DMS114 treated with DMSO at 0.1 percent for 48 hours (cell line): ENCODE data around the gene TRIM62.

Source experiments
- DNase-seq: peaks from one replicate; lab custom pipeline; 2025; ENCODE audit not compliant: unreplicated experiment; lab: John Stamatoyannopoulos, UW

TRIM62 gene

DNA sequence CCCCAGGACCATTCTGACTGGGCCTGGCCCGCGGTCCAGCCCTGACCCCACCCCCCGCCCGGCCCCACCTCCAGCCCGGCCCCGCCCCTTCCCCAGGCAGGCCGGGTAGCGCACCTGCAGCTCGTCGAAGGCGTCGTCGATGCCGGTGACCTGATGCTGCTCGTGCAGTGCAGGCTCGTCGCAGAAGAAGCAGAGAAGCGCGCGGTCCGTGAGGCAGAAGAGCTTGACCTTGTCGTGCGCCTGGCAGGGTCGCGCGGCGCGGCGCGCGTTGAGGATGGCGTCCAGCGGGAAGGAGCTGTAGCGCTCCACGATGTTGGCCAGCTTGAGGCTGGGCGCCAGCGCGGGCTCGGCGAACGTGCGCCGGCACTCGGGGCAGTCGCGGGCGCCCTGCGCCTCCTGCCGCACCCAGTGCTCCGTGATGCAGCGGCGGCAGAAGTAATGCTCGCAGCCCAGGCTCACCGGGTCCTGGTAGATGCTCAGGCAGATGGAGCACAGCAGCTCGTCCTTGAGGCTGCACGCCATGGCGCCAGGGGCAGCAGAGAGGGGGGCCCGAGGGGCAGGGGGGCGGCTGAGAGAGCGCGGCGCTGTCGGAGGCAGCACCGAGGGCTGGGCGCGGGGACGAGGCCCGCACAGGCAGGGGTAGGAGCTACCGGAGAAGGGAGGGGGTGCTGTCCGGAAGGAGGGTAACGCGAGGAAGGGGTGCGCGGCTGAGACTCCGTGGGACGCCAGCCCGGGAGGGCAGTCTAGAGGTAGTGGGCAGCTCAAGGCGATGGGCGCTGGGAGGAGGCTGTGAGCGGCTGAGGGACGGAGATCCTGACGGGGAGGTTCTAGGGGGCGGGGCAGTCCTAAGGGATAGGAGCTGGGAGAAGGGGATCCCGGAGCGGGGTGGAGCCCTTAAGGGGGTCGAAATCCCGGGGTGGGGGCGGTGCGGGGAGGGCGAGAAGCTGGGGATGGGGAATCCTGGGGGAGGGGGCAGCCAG is 642 bp downstream of the TRIM62 start:
- peak; percentile 53 for DNase-seq

- peak; percentile 67 for DNase-seq
Observed at GRCh38 chr1:33180226-33180910, 1.5 kb downstream of the TRIM62 start.

GRCh38 chr1:33178836-33179439 is 2.9 kb downstream of the TRIM62 start:
- no peak for DNase-seq

DNA sequence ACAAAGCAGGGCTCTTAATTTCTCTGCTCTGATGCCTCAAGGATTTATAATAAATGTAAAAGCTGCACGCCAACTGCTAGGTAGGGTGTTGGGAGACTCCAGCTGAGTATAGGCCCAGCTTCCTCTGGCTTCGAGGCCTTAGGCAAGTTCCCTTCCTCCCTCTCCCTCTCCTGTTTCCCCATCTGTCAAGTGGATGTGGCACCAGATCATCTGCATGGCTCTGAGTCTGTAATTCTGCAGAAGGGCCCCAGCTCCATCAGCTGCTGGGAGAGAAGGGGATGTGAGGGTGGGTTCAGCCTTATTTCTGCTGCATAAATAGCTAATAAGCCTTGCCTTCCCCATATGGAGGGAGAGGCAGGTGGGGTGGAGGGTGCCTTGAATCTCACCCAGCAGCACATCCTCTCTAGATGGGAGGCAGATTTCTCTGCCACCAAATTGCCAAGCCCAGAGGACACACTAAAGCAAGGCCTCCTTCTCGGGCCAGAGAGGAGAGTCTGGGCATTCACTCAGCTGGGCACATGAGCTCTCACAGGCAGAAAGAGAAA is 3.8 kb downstream of the TRIM62 start:
- no peak for DNase-seq

DNA sequence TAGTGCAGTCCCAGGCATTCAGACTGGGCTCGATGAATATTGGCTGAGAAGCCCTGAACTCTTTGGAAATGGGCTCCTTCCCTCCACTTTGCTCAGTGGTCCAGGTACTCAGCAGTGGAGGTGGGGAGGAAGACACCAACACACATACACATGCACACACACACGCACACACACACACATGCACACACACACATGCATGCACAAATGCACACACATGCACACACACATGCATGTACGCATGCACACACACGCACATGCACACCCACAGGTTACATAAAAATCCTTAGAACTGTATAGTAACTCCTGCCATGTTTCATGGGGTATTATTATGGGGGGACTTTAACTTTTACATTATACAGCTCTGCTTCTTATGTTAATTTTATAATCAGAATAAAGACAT is 5.0 kb downstream of the TRIM62 start:
- no peak for DNase-seq

- DNase-seq = no peak
Observed at GRCh38 chr1:33176362-33176850, 5.4 kb downstream of the TRIM62 start.

GRCh38 chr1:33175865-33176264 is 6.0 kb downstream of the TRIM62 start:
- no peak for DNase-seq

GRCh38 chr1:33173091-33173490 is 8.8 kb downstream of the TRIM62 start:
- no peak for DNase-seq

- DNase-seq = no peak
Observed at GRCh38 chr1:33171977-33172813, 9.6 kb downstream of the TRIM62 start.

DNA sequence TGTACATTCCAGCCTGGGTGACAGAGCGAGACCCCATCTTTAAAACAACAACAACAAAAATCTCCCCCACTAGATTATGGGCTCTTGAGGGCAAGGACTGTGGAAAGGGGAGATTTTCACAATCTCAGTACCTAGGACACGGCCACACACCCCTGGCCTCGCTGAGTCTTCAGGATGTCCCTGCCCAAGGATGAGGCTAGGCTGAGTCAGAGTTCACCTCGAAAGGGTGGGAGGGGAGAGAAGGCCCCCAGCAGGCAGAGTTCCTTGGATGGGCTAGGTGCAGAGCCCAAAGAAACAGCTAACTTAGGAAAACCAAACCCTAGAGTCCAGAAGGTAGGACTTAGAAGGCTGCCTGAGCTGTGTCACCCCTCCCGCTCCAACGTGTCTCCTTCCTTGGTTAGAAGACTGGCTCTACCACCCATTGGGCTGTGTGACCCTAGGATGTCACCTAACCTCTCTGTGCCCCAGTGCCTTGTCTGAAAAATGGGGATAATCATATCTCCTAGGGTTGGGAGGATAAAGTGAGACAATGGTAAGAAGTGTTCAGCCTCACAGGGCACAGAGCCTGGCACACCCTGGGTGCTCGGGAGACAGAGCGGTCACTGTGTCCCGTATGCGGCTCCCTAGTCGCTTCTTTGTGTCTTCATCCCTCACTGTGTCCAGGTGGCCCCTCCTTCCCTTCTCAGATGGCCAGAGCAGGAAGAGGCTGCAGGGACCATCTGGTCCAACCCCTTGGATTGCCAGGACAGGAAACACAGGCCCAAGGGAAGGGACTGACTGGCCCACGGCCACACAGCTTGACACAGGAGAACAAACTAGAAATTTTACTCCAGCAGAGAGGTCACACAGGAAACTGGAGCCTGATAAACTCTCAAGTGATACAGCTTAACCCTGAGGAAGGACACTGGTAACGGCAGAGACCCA is 11.2 kb downstream of the TRIM62 start:
- DNase-seq = no peak

DNA sequence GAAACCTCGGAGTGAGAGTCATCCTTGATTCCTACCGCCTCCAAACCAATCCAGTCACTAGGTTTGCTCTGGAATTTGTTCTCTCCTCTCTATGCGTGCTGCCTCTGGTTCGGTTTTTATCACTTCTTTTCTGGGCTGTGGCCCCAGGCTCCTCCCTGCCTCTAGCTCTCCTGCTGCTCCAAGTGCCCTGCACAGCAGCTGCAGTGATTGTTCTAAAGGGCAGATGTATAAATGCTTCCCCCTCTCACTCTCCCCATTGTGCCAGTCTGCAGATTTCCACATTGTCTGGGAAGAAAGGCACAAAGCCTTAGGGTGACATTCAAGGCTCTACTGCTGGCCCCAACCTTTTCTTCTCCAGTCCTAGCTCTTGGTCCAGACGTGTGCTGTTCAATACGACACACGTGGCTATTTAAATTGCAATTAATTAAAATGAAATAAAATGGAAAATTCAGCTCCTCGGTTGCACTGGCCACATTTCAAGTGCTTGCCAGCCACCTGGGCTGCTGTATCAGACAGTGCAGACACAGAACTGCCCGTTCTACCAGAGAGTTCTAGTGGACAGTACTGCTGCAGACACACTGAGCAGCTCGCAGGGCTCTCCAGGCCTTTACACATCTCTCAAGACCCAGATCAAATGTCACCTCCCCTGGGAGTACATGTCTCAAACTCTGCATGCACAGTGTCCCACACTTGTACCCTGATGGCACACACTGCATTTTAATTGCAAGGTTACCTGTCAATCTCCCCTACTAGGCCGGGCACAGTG is 12.4 kb downstream of the TRIM62 start:
- DNase-seq = no peak

DNA sequence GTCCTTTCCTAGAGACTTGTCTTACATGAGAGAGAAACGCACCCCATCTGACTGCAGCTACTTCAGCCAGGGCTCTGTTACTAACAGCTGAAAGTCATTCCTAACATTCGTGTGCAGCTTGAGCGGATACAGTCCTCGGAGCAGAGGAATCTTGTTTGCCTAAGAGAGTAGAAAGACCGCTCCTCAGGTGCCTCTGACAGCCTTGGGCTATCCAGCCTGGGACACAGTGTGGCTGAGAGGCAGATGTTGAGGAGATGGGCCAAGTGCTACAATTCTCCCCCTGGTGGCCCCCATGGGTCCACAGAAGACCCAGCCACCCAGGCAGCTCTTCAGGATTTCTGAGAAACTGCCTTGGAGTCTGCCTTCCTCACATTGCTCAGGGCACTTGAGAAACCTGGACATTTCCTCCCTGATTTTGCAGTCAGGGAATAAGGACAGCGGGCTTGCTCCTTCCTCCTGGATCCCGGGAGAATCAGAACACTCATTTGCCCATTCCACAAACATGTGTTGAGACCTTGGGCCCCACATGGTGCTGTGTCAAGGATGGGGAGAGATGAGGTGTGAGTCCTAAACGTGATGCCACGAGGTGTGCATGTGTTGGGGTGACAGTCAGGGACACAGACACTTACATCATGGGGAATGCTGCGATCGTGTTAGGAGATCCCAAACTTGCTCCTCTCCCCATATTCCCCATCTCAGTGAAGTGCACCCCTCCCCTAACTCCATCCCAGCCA is 13.1 kb downstream of the TRIM62 start:
- no peak for DNase-seq

DNA sequence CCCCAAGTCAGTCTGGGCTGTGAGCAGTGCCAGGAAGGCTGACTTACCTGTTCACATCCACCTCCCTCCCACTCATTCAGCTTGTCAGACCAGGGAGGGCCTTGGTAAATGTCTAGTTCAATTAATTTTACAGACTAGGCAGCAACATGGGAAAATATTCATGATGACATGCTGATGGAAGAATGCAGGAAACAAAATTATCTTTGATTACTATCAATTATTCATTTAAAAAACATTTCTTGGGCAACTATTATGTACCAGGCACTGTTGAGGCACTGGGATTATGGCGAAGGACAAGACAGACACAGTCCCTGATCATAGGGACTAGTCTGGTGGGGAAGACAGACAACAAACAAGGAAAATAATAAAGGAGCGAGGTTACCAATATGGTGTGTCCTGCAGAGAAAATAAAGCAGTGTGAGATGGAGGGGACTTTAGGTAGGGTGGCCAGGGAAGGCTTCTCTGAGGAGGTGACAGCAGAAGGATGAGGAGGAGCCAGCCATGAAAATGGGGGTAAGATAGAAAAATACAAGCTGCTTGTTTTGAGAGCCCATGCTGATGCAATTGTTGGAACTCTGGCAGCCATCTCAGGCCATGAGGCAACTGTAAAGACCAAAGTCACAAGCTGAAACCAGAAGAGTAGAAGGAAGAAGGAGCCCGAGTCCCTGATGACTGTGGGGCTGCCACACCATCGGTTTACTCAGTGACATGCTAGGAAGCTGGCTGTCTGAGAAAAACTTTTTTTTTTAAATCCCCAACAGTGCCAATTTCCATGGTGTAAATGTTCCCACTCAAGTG is 14.0 kb downstream of the TRIM62 start:
- no peak for DNase-seq

DNA sequence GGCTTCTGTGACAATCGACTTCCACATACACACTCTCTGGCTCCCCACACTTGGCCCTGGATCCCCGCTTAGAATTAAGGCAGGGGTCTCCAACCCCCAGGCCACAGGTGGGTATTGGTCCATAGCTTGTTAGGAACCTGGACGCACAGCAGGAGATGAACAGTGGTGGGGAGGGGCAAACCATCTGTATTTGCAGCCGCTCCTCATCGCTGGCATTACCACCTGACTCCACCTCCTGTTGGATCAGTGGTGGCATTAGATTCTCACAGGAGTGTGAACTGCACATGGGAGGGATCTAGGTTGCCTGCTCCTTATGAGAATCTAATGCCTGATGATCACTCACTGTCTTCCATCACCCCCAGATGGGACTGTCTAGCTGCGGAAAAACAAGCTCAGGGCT is 16.0 kb downstream of the TRIM62 start:
- no peak for DNase-seq

GRCh38 chr1:33165209-33165608 is 16.6 kb downstream of the TRIM62 start:
- DNase-seq = no peak

DNA sequence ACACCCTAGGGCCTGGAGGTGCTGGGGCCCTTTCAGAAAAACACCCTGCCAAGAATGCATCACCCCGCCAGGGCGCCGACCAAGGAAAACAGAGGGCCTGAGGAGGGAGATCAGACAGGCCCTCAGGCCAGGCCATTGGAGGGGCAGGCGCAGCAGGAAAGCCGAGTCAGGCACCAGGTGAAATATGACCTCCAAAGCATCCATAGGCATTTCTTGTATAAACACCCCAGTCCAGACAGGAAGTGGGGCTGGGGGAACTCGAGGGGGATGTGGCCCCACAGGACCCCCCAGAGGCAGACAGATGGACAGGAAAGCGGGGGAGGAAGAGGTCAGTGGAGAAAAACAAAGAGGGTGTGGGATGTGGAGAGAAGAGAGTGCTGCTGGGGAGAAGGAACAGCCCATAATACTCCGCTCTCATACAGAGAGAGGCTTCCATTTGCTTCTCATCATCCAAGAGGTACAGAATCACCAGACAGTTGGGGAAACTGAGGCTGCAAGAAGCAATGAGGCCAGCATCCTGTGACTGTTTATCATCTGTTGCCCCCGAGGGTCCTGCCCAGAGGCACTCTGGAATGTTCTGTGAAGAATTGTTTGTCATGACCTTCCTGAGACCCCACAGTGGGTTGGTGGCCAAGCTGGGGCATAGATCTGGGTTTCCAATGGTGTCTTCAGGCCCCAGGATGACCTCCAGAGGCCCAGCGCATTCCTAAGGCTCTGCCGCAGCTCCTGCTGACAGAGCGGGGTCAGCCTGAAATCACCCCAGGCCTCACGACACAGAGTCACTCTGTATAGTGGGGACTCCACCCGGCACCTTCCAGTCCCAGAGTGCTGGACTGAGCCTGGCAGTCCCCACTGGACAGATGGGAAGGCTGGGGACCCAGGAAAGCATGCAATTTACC is 18.0 kb downstream of the TRIM62 start:
- DNase-seq = no peak
